ENCODE measurements around the gene PRND. TPM values are rescaled to one million over a fixed set of nuclear protein-coding genes. Genes with fewer than 3 reads are reported as not detected.

Gene PRND
- total and polyA plus RNA-seq, 2 of the 8 experiments (the other 6 are each of a cell fraction or from before 2014, with no cell fraction given), result 0.09 to 0.11 TPM

GRCh38 chr20:4708036-4708435, 13.7 kb upstream of the PRND start:
- FAIRE-seq, result no peak
- WGBS, 2 experiments (ENCODE audit: extremely low coverage in 1 of 2, insufficient coverage in 1 of 2, insufficient read length in 1 of 2, insufficient replicate concordance in 2 of 2, low coverage in 1 of 2, low lambda C conversion rate in 2 of 2, missing lambda C conversion rate in 1 of 2), result 97% methylated on average over 3 of the region's 3 CpGs; no CpG with 5 or more reads in 1 of the 2 experiments

More at GRCh38 chr20:4708036-4708435, 13.7 kb upstream of the PRND start:
- Histone ChIP-seq H3K27ac (ENCODE audit: low read depth, low read length) (no peak overlapping the region), H2AK5ac (ENCODE audit: low read depth, low read length) (no peak overlapping the region), H4K5ac (ENCODE audit: insufficient read length, low read depth, low read length) (no peak overlapping the region), H2BK120ac (replicated peaks; ENCODE audit: low read depth, low read length) (no peak overlapping the region), H3K4ac (replicated peaks; ENCODE audit: insufficient read length, low read depth, low read length) (no peak overlapping the region), H2AFZ (ENCODE audit: low read length) (no peak overlapping the region), H3K56ac (replicated peaks; ENCODE audit: insufficient read length, low read depth, low read length) (no peak overlapping the region), H2BK12ac (ENCODE audit: low read depth, low read length) (no peak overlapping the region), H3K4me2 (ENCODE audit: insufficient read depth in 1 of 2, low read depth in 2 of 2, low read length in 2 of 2) (no peak overlapping the region), H3K18ac (ENCODE audit: extremely low read depth, low read length) (no peak overlapping the region), H3K23ac (ENCODE audit: insufficient read length) (no peak overlapping the region), H3K23me2 (ENCODE audit: low read depth, low read length) (no peaks in the 10 kb centered on the region), H2BK15ac (ENCODE audit: low read length) (no peak overlapping the region), H3K14ac (ENCODE audit: insufficient read length) (no peak overlapping the region), H2BK20ac (ENCODE audit: low read length) (no peak overlapping the region), H3K4me1 (replicated peaks in 1 of 4; ENCODE audit: control insufficient read depth in 3 of 4, insufficient read depth in 4 of 4, low read length in 3 of 4) (peaks cover 3 to 15% (median 9%) of the 10 kb centered on the region in 4 experiments), H3K27me3 (replicated peaks in 1 of 4; ENCODE audit: control insufficient read depth in 3 of 4, extremely low read depth in 1 of 4, insufficient read depth in 3 of 4, low read length in 3 of 4) (no peaks in the 10 kb centered on the region), H3K36me3 (ENCODE audit: control insufficient read depth in 2 of 4, insufficient read depth in 4 of 4, low read length in 3 of 4) (no peaks in the 10 kb centered on the region), H3K9me3 (ENCODE audit: insufficient read depth in 2 of 2, low read depth in 1 of 2, low read length in 1 of 2) (no peaks in the 10 kb centered on the region), H4K91ac (replicated peaks; ENCODE audit: insufficient read length, low read length) (no peak overlapping the region), H4K8ac (ENCODE audit: extremely low read depth, insufficient read depth, low read length) (no peak overlapping the region), H3K79me1 (ENCODE audit: low read depth, low read length) (no peaks in the 10 kb centered on the region), H4K20me1 (replicated peaks in 1 of 2; ENCODE audit: control insufficient read depth in 1 of 2, insufficient read depth in 2 of 2, low read length in 2 of 2) (no peaks in the 10 kb centered on the region), H3K9ac (replicated peaks in 1 of 4; ENCODE audit: extremely low read depth in 1 of 4, low read depth in 3 of 4, low read length in 3 of 4) (no peak overlapping the region), H3K79me2 (ENCODE audit: control insufficient read depth in 1 of 2, insufficient read depth in 2 of 2, low read length in 2 of 2) (no peaks in the 10 kb centered on the region), H2BK5ac (ENCODE audit: low read depth, low read length) (no peak overlapping the region), H3K4me3 (ENCODE audit: extremely low read depth in 1 of 4, insufficient read depth in 2 of 4, low read depth in 3 of 4, low read length in 4 of 4) (no peak overlapping the region)
- ChIA-PET CTCF (ENCODE audit: partially characterized antibody) (interaction anchor here (0.9 to 1.4 kb wide), 2 partner anchors 26 to 94 kb away, joined by 3 read pairs; no protein-coding TSS in a partner anchor), POLR2A (ENCODE audit: partially characterized antibody) (no interaction called here)
- TF ChIP-seq GABPA (IDR thresholded peaks at IDR 0.05; ENCODE audit: borderline replicate concordance, insufficient read depth, low read length) (no peak), PHF8 (conservative IDR thresholded peaks at IDR 0.05; ENCODE audit: low read depth, low read length) (no peak), SAP30 (IDR thresholded peaks at IDR 0.05; ENCODE audit: insufficient read depth, insufficient replicate concordance, low read length) (no peak), EP300 (IDR thresholded peaks at IDR 0.05; ENCODE audit: borderline replicate concordance in 1 of 2, low read depth in 2 of 2, low read length in 2 of 2) (no peak), TBP (IDR thresholded peaks at IDR 0.05; ENCODE audit: low read depth, low read length) (no peak)
- no peak for DNase-seq (ENCODE audit: low read depth in 1 of 2, low spot score in 2 of 2)
